Loucy (cell line): ENCODE measurements around the gene NOC2L.

Experiments used
- EZH2phosphoT487 ChIP-seq: fragments of 200-600 bp; IDR thresholded peaks from 2 replicates; pipeline ENCODE4 v1.6.1; 2018; ENCODE audit warnings: antibody characterized with exemption, mild to moderate bottlenecking, moderate library complexity, borderline replicate concordance
- TF ChIP-seq, protein P1 (sequence below): fragments of 200-600 bp; sonication (generic); conservative IDR thresholded peaks from 2 replicates; pipeline ENCODE4 v1.5.1; 2014; ENCODE audit warnings: mild to moderate bottlenecking, antibody characterized with exemption, low read length

DNA sequence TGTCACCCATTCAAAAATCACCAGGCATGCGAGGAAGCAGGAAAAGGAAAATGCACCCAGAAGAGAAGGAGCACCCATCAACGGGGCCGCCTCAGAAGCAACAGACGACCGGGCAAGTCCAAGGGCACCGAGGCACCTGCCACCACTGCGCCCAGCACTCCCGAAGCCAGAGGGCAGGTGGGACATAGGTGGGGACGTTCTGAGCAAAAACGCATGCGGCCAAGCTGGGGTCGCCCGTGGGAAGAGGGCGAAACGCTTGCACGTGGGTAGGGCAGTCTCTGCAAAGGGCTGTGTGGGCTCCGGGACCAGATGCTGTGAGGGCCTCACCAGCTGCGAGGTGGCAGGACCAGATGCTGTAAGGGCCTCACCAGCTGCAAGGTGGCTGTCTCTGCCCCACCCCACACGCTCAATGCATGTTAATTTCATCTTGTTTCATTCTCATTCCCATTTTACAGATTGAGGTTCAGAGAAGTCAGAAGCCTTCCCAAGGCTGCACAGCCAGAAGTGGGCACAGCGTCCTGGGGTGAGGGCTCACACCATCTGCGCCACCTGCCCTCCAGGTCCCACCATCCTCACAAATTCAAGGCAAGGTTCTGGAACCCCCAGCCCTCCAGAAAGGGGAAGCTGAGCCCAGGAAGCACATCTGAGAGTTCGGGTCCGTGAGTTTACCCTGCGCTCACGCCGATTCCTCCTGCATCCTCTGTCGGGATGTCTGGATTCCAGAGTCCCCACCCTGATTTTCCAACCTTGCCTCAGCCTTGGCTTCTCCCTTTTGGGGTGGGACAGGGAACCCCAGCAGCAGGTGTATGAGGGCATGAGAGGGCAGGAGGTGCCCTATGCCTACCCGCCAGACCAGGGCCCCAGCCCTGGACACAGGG, 43.5 kb downstream of the NOC2L start:
- TF ChIP-seq, protein P1, sequence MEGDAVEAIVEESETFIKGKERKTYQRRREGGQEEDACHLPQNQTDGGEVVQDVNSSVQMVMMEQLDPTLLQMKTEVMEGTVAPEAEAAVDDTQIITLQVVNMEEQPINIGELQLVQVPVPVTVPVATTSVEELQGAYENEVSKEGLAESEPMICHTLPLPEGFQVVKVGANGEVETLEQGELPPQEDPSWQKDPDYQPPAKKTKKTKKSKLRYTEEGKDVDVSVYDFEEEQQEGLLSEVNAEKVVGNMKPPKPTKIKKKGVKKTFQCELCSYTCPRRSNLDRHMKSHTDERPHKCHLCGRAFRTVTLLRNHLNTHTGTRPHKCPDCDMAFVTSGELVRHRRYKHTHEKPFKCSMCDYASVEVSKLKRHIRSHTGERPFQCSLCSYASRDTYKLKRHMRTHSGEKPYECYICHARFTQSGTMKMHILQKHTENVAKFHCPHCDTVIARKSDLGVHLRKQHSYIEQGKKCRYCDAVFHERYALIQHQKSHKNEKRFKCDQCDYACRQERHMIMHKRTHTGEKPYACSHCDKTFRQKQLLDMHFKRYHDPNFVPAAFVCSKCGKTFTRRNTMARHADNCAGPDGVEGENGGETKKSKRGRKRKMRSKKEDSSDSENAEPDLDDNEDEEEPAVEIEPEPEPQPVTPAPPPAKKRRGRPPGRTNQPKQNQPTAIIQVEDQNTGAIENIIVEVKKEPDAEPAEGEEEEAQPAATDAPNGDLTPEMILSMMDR: no peak
- no peak for TF ChIP-seq EZH2phosphoT487
